NCI-H2196 treated with DMSO at 0.1 percent for 48 hours (cell line): Measurements from ENCODE around the gene SPEF2.

Experiments used
- DNase-seq: peaks from one replicate; lab custom pipeline; 2025; ENCODE audit not compliant: unreplicated experiment; lab: John Stamatoyannopoulos, UW

The SPEF2 gene

GRCh38 chr5:35780236-35780635 lies 162.6 kb downstream of the SPEF2 start:
- no peak for DNase-seq

GRCh38 chr5:35781181-35781790 lies 163.6 kb downstream of the SPEF2 start:
- no peak for DNase-seq

DNA sequence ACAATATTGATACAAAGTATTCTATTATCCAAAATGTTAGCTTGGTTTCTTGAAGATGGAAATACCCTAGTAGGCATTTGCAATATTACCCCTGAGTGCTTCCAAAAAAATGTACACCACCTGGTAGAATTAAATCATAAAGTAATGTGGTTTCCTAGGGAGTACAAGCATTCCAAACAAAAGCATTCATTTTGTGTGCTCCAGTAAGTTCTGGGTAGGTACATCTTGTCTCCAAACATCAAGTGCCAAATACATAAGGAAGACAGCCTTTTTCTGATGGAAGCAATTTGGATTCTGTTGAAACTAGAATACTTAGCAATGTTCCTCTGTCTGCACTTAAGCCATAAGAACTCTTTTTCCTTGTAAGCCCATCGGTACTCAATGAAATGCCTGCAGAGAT lies 165.9 kb downstream of the SPEF2 start:
- DNase-seq, result no peak

GRCh38 chr5:35785601-35786085 lies 168.0 kb downstream of the SPEF2 start:
- no peak for DNase-seq

DNA sequence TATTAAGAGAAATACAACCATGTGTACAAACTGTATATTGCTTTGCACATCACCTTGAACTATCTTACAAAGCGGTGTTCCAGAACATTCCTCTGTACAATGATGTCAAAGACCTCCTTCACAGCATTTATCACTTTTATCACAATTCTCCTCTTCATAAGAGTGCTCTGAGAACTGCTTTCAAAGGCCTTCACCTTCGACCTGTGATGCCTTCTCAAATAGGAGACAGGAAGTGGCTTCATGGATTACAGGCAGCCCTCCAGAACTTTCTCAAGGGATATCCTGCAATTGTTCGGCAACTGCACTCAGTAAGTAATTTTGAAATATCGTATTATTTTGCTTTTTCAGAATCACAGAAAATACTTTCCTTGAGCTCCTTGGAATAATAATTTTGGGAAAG lies 171.1 kb downstream of the SPEF2 start:
- no peak for DNase-seq

DNA sequence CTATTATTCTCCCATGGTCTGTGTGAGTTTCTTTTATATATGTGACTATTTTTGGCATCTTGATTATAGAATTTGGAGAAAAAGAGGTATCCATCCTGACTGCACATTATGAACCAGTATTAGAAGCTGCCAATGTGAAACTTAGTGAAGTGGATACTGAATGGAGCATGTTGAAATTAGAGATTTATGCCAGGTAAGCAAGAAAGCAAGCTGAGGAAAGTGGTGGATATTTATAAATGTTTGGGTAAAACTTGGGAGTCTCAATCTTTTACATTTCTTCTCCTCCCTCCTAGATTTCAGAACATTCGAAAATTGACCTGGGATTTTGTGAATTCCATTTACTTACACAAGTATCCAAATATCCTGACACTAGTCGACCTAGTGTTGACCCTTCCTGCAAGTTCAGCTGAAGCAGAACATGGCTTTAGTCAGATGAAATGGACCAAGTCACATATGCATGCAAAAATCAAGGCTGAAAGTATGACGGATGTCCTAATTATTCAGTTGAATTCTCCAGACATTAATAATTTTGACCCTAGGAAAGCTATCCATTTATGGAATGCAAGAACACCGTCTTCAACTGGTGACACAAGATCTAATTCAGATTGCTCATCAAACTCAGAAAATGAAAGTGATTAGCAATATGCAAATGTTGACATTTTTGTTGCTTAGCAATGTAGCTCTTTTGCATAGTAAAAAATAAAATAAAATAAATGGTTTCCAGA lies 172.2 kb downstream of the SPEF2 start:
- no peak for DNase-seq

DNA sequence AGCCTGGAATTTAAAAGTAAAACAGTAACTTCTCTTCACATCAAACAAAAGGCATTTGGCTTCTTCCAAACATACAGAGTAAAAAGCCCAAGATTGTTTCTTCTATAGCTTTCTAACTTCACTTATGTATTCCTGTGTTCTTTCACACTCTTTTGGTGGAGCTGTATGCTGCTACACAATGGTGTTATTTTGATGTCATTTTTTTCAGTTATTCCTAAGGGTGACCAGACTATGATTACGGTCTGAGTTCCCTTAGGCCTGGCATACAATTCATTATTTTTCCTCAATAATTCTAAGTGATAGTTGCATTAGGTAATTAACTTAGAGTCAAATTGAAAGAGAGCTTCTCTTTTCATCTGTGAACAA lies 172.8 kb downstream of the SPEF2 start:
- no peak for DNase-seq

GRCh38 chr5:35794328-35794619 lies 176.6 kb downstream of the SPEF2 start:
- no peak for DNase-seq

DNA sequence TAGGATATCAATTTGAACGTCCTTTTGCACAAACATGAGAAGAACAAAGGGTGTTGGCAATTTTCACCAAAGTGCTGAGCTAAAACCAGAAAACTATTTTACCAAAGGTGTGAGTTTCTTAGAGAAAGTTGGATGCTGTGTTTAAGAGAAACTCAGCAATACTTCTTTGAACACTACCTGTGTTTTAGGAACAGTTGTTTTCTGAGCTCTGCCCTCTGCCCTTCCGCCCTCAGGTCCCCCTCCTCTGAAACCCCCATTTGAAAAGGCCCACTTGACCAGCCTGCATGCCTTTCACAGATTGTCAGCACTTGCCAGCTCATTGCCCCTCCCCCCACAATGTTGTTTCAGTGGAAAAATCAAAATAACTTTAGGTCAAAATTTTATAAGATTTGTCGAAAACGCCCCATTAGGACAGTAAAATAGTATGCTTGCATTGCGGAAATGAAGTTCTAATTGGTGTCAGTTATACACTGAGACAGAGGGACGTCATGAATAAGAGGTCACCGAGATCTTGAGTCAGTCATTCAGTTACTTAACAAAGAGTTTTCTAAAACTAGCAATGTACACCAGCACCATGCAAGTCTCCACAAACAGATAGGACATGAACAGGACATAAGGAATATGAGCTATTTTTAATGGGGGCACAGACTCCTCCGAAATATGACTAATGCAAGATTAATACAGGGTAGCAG lies 177.2 kb downstream of the SPEF2 start:
- no peak for DNase-seq

DNA sequence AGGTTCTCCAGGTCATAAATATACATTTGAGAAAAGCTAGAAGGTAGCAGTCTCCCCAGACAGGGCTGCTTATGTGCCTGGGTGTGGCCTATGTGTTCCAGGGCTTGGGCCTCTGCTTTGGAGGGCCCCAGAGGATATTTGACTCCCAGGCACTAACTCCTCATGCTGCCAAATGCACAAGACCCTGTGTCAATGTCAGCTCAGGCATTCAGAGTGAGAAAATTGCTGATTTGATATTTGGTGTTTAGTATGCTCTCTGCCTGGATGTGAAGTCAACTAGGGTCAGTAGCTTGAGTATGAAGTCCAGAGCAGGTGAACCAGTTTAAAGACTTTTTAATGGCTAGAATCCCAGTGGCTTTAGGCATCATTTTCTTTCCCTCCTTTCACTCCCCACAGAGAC lies 181.5 kb downstream of the SPEF2 start:
- no peak for DNase-seq

GRCh38 chr5:35799753-35800152 lies 182.1 kb downstream of the SPEF2 start:
- no peak for DNase-seq

DNA sequence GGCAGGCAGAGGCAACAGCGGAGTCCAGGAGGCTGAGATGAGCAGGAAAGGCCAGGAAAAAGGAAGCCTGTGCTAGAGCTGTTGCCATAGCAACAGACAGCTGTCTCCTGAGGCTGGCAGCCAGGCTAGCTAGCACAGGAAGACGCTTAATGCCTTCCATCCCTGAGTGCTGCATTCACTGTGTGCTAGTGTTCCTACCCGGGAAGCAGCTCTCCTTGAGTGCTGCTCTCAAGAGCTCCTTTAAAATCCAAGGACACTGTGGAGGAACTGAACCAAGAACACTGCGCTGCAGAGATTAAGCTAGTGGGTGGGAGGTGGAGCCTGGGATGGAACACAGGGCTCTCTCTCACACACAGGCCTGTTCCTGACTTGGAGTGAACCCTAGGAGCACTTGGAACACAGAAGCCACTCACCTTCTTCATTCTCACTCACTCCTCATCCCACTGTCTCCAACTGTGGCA lies 185.6 kb downstream of the SPEF2 start:
- peak; percentile 29 for DNase-seq

DNA sequence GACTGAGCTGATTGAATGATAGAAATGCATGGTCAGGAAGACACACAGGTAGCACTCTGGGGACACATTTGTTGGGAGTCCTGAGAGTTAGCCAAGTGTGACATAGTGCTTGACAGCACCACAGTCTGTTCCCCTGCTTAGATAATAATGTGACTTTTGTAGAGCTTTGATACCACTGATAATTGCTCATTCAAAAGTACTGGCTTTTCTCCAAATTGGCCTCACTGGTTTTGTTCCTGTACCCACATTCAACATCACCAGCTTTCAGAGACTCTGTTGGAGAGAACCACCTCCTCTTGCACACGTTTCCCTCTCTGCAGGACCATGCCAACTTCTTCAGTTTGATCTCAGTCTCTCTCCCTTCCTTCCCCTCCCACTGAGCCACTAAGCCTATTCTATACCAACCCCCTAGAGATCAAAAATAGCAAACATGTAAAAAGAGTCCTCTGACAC lies 186.6 kb downstream of the SPEF2 start:
- no peak for DNase-seq

DNA sequence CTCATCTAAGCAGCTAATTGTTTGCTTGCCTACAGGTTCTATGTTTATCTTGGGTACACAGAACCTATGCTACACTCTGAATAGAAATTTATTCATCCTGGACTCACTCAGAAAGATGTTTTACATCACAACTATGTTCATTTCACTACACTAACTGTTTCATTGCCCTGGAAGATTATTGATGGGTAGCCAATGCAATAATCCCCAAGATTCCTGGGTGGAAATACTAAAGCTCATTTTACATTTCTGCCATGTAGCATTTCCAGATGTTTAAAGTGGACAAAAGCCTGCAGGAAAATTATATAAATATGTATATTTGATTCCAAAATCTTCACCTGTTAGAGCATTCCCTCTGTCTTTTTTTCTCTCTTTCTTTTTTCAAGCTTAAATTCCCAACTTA lies 187.2 kb downstream of the SPEF2 start:
- DNase-seq, result no peak

DNA sequence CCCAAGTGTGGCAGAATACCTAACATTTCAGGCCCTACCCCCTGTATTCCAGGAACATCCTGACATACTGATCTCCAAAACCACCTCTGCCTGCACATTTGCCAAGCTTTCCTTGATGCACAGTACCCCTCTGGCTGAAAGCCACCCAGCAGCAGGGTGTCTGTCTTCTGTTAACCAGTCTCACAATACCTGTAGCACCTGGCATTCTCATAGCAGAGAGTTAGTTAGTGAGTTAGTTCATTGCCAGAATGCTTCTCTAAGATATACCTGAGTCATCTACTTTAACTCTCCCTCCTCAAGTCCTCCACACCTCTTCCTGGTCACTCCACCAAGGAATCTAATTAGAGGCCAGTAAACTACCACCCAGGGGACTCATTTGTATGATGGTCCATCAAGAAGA lies 192.9 kb downstream of the SPEF2 start:
- DNase-seq, result no peak

DNA sequence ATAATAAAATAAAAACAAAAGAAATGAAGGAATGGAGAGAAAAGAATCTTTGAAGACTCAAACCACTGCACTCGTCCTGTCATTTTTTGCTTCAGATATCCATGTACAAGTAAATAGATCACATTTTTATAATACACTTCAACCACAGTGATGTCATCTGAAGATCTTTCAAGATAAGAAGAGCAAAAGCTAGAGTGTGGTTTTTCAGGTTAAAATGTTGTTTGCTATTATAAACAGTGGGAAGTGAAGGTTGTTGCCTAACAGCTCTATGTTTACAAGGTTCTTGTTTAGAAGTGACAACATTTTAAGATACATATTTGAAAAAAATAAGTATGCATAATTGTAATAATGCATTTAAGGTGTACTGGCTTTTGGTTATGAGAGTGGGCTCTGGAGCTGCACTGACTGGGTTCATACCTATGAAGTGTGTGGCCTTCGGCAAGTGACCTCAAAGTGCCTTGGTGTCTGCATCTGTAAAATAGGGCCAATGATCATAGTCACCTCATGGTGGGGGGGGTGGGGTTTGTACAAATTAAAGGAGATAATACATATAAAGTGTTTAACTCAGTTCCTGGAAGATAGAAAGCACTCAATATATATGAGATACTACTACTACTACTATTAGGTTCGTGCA lies 193.6 kb downstream of the SPEF2 start:
- DNase-seq, result no peak

DNA sequence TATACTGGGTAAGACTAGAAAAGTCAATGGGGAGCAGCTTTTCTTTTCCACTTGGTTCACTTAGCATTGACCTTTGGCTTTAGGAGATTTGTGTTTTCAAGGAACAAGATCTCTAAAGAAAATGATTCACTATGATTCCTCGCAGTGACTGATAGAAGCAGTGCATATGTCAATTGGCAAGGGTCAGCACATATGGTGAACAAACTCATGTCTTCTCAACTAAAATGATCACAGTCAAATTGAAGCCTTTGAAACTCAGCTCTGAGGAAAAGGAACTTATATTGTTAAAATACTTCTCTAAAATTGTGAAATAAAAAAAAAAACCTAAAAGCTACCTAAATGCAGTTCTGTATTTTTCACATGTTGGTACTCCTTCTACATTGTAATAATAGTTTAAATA lies 195.9 kb downstream of the SPEF2 start:
- DNase-seq, result no peak

GRCh38 chr5:35815089-35815936 lies 197.7 kb downstream of the SPEF2 start:
- no peak for DNase-seq

DNA sequence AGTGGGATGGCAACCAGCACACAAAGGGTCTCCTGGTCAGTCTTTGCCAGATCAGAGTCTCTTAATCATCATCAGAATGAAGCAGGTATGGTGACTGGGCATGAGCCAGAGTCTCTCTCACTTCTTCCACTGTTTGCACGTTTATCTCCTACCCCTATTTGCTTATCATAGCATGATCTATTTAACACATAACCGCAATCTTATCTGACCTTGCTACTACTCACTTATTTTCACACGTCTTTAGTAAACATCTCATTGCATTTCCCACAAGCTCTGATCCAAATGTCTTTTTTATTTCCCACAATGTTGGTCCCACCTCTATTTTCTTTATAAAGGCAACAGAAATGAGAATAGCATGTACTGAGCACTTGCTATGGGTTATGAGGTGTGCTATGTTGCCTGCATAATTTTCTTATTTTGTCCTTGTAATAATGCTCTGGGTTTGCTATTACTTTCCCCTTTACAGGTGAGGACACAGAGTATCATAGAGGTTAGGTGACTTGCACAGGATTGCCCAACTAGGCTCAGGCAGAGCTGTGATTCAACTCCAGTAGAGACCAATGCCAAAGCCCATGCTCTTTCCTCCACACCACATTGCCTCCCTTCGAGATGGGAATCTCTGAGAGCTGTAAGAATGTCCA lies 199.3 kb downstream of the SPEF2 start:
- DNase-seq, result no peak

DNA sequence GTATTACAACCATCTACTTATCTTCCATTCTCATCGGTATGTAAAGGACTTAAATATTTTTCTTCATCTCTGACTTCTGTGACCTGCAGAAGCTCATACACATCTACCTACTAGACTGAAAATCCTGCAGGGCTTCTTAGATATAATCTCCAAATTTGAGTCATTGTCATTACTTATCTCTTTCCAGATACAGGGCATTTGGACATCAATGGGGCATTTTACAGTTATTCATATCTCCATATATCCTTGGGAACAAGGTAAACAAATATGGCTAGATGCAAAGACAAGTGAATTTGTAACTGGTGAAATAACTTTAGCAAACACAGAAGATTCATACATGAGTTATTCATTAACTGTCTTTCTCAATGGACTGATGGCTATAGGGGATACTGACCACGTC lies 201.4 kb downstream of the SPEF2 start:
- no peak for DNase-seq
